ENCODE data around the gene EMCN.

DNA sequence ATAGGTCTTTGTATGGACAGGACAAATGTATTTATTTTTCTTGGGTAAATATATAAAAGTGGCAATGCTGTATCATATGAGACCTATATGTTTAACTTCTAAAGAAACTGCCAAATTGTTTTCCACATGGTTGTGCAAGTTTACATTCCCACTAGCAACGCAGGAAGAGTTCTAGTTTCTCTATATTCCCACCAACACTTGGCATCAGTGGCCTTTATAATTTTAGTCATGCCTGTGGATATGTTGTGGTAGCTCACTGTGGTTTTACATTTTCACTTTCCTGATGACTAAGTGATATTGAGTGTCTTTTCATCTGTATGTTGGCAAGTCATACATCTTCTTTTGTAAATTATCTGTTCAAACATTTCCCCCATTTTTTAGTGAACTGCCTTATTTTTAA lies 126.0 kb downstream of the EMCN start:
- TF ChIP-seq, protein P1, sequence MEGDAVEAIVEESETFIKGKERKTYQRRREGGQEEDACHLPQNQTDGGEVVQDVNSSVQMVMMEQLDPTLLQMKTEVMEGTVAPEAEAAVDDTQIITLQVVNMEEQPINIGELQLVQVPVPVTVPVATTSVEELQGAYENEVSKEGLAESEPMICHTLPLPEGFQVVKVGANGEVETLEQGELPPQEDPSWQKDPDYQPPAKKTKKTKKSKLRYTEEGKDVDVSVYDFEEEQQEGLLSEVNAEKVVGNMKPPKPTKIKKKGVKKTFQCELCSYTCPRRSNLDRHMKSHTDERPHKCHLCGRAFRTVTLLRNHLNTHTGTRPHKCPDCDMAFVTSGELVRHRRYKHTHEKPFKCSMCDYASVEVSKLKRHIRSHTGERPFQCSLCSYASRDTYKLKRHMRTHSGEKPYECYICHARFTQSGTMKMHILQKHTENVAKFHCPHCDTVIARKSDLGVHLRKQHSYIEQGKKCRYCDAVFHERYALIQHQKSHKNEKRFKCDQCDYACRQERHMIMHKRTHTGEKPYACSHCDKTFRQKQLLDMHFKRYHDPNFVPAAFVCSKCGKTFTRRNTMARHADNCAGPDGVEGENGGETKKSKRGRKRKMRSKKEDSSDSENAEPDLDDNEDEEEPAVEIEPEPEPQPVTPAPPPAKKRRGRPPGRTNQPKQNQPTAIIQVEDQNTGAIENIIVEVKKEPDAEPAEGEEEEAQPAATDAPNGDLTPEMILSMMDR (IDR thresholded peaks at IDR 0.05; ENCODE audit: insufficient read depth, low read length, poor library complexity, severe bottlenecking) = no peak
- TF ChIP-seq EZH2phosphoT487 (conservative IDR thresholded peaks at IDR 0.05; ENCODE audit: low read length) = no peak

All from SU-DHL-6 (cell line).